KOPT-K1 (cell line): ENCODE measurements around the gene SPATA7.

Experiments
- H3K27ac ChIP-seq: fragments of 200-600 bp; sonication (generic); 2 replicates; pipeline ENCODE4 v1.5.1; 2016; ENCODE audit warnings: antibody characterized with exemption, mild to moderate bottlenecking, low read depth, low read length; ENCODE audit not compliant: poor library complexity, severe bottlenecking
- H3K36me3 ChIP-seq: fragments of 200-600 bp; sonication (generic); 2 replicates; pipeline ENCODE4 v1.5.1; 2017; ENCODE audit warnings: antibody characterized with exemption, mild to moderate bottlenecking, low read length, moderate library complexity; ENCODE audit not compliant: insufficient read depth
- H3K9me3 ChIP-seq: fragments of 200-600 bp; sonication (generic); 2 replicates; pipeline ENCODE4 v1.5.1; 2017; ENCODE audit warnings: antibody characterized with exemption, low read length, mild to moderate bottlenecking; ENCODE audit not compliant: insufficient read depth, poor library complexity, severe bottlenecking

The SPATA7 gene

DNA sequence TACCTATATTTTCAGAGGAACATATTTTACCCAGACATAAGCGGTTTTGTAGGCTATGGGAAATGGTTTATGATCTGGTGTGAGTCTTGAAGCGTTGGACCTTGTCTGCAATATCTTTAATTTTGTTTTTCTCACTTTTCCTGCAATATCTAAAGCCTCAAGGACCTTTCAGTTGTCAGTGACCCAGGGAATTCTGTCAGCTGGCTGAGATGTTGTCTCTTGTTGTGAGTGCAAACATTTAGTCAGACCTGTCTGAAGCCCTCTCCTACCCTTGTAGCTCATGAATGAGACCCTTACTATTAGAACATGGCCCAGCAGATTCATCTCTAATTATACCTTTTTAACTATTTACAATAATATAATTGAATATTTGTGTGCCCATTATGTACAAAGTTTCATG lies 53.6 kb downstream of the SPATA7 start:
- H3K27ac ChIP-seq, result no peak overlapping the region
- H3K36me3 ChIP-seq, result no peaks in the 10 kb centered on the region
- H3K9me3 ChIP-seq, result no peaks in the 10 kb centered on the region

DNA sequence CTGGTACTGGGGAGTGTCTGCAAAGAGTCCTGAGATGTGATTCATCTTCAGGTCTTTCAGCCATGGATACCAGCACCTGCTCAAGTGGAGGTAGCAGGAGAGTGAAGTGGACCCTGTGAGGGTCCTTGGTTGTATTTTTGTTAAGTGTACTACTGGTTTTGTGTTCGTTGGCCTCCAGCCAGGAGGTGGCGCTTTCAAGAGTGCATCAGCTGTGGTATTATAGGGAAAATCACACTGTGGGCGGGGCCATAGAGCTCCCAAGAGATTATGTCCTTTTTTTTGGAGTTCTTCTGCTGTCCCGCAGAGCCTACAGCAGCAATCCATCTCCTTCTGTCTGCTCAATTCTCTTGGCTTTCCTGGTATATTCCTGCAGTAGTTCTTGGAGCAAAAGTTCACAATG lies 66.8 kb downstream of the SPATA7 start:
- Histone ChIP-seq H3K27ac (no peak overlapping the region), H3K36me3 (no peaks in the 10 kb centered on the region), H3K9me3 (no peaks in the 10 kb centered on the region)

DNA sequence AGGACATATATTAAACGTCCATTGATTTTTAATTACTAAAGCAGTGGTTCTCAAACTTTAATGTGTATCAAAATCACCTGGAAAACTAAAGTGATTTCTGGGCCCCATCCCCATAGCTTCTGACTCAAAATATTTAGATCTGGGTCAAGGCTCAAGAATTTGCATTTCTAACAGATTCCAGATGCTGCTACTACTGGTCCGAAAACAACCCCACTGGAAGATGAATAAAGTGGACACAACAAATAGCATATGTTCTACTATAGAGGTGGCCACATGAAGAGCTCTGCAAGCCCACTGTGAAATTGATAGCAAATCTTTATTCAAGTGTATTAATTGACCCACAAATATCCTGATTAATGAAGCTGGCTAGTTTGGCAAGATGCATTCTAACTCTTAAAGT lies 69.4 kb downstream of the SPATA7 start:
- Histone ChIP-seq H3K36me3 (no peaks in the 10 kb centered on the region), H3K9me3 (no peaks in the 10 kb centered on the region), H3K27ac (no peak overlapping the region)

DNA sequence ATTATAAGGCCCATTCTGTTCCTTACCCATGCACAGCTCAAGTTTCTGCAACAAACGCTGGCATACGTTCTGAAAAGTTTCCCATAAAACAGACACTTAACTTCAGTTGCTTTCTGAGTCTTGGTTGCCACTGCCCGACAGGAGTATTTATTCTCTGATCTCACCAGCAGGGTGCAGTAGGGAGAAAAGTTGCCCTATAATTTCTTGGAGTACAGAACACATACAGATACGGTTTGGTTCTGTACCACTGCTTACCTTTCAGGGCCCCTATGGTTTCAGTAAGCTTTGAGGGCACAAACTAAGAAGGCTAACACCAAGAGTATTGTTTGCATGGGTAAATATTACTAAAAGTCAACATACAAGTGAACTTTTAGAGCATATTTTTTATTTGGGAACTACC lies 77.9 kb downstream of the SPATA7 start:
- H3K36me3 ChIP-seq, result no peaks in the 10 kb centered on the region
- no peak overlapping the region for H3K27ac ChIP-seq

DNA sequence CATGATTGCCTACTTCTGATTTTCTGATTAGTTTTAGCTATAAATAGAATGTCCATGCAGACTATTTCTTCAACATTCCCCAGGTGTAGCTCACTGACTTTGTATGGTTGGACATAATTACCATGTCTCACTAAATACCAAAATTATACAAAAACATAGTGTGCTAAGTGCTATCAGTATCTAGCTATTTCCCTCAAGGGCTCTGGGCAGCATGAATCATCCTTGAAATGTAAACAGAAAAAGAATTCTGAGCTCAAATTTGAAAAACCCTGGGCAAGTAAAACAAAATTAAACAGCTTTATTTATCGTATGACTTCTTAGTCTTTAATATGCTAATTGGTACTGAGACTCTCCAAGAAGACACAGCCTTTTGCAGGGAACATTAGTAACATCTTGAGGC lies 82.9 kb downstream of the SPATA7 start:
- no peak overlapping the region for H3K27ac ChIP-seq
- H3K9me3 ChIP-seq, result no peaks in the 10 kb centered on the region
- no peaks in the 10 kb centered on the region for H3K36me3 ChIP-seq

More for the DNA sequence above, 77.9 kb downstream of the SPATA7 start:
- no peaks in the 10 kb centered on the region for H3K9me3 ChIP-seq

DNA sequence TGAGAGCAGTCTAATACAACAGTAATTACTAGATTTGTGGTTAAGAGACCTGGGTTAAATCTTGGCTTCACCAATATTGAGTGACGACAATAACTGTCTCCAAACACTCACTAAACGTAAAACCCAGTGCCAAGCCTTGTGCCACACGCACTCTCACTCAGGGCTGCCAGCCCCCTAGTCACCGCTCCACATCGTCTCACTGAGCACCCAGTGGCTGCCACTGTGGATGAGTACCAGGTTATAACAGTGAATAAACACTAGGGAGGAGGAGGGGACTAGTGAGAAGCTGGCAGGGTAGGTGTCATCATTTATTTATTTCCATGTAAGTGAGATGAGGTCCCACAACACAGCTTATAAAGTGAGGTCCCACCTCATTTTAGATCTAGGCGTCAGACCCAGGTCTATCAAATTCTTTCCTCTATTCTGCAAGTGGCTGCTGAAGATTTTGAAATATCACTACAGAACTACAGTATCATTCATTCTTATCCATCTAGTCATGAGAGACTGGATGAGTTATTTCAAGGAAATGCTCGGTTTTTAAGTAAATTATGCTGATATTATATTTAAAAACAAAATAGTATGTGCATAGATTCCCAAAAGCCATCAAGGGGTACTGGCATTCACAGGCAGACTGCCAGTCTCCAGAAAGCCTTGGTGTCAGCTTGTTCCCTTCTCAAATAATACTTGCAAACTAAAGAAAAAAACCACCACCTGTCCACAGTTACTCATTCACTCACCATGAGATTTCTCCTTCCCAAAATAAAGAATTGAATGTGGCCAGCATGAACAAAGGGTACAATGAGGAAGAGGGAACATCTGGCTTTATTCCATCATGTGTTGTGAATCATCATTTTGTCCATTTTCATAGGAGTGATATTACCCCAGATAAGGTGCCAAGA lies 85.3 kb downstream of the SPATA7 start:
- Histone ChIP-seq H3K27ac (no peak overlapping the region), H3K36me3 (no peaks in the 10 kb centered on the region), H3K9me3 (no peaks in the 10 kb centered on the region)

DNA sequence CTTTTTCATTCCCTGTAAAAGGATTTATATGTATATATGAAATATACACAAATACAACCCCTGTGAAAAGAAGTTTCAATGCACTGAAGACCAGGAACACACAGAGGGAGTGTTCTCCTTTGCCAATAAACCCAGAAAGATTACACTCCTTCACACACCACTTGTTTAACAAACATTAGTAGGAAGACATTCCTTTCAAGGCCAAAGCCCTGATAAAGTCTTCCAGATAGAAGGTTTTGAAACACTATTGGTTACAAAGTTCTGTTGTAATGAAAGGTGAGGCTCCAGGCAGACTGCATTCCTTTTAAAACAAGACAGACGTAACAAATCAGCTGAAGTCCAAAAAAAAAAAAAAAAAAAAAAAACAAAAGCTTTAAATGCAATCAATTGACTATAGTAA lies 88.3 kb downstream of the SPATA7 start:
- H3K36me3 ChIP-seq, result no peaks in the 10 kb centered on the region
- H3K27ac ChIP-seq, result no peak overlapping the region
- no peaks in the 10 kb centered on the region for H3K9me3 ChIP-seq

DNA sequence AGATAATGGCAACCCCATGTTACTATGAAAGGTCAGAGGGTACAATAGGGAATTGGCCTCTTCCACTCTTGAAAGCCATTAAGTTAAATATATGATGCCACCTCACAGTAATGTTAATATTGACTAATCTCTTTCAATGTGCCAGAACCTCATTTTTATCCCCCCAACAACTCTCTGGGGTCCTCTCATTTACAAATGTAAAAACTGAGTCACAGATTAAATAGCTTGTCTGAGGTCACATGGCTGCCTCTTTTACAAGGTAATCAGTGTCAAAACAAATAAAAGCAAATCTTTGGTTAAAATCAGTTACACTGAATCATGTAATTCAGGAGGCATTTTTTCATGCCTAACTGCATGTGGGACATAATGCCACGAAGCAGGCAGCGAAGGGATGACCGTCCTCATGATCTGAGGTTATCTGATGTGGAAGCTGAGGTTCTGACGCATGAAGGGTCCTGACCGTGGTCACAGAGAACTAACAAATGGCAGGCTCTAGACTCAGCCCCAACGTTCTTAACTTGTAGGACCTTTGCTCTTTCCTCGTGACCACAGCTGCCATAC lies 90.8 kb downstream of the SPATA7 start:
- Histone ChIP-seq H3K36me3 (no peaks in the 10 kb centered on the region), H3K27ac (no peak overlapping the region), H3K9me3 (no peaks in the 10 kb centered on the region)

DNA sequence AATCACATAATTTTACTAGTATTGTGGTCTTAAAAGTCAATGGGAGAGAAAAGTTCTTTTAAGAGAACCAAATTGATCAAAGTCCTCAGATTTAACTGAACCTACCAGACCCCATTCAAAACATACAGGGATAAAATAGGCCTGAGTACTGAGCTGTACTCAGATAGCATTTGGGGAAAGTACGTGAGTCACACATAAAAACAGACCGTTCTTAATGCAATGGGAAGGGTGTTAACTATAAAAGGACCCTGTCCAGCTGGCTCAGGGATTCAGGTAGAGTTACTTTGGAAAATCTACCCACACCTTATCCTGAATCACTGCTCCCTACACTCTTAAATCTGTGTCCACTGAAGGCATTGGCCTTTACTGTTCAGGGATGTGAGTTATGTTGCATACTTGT lies 91.4 kb downstream of the SPATA7 start:
- H3K27ac ChIP-seq, result no peak overlapping the region
- H3K36me3 ChIP-seq, result no peaks in the 10 kb centered on the region
- no peaks in the 10 kb centered on the region for H3K9me3 ChIP-seq

DNA sequence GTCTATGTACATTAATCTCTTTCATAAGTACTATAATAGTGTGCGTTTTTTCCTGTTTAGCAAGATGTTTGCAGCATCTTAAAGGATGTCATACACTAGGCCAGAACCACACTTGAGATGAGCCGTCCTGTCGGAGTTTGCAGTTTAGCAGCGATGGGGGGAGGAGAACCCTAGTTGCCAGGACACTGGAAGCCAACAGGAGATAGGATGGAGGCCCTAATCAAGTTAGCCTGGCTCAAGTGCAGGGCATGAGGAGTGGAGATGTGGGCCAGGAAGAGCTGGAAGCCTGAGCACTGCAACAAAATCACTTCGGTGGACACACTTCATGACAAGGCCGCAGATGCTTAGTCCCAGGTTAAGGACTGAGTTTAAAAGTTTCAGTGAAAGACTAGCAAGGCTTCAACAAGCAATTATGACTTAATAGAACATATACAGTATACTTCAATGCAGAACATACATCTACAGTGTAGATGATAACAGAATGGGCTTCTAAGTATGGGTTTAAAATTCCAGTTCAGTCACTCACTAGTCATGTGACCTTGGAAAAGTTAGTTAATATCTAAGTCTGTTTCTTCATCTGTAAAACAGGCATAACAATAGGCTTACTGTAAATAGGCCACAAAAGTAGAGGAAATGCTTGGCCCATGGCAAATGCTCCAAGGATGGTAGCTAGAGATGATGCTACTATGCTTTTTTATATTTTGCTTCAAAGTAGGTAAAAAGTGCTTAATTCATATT lies 92.2 kb downstream of the SPATA7 start:
- no peak overlapping the region for H3K27ac ChIP-seq
- no peaks in the 10 kb centered on the region for H3K9me3 ChIP-seq
- no peaks in the 10 kb centered on the region for H3K36me3 ChIP-seq

DNA sequence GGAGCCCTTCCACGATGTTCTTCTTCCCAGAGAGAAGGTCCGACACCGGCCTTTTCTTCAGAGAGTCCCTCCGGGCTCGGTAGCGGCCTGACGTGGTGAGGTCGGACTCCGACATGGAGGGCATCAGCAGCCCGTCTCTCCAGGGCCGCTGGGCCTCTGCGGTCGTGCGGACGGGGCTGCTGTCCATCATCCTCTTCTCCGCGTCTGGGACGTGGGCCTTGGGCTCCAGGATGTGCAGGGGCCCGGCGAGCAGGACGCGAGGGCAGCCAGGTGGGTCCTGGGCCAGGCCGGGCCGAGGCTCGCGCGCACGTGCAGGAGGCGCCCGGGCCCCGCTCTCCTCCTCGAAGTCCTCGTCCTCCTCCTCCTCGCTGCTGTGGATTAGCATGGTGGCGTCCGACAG lies 93.5 kb downstream of the SPATA7 start:
- no peaks in the 10 kb centered on the region for H3K9me3 ChIP-seq
- H3K36me3 ChIP-seq, result no peaks in the 10 kb centered on the region
- no peak overlapping the region for H3K27ac ChIP-seq

DNA sequence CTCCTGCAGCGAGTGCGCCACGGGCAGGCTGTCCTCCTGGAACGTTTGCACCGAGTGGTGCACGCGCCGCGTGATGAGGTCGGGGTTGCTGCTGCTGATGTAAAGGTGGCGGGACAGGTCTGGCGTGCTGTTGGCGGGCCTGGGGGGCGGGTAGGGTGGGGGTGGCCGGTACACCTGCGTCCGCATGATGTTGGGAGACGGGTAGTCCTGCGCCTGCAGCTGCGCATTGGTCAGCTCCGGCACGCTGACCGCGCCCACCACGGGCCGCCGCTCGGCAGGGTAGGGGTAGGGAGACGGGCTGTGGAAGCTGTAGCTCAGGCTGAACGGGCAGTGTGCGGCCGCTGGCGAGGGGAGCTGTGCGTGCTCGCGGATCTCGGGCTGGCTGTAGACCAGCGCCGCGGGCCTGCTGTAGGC lies 94.1 kb downstream of the SPATA7 start:
- H3K9me3 ChIP-seq, result no peaks in the 10 kb centered on the region
- H3K36me3 ChIP-seq, result no peaks in the 10 kb centered on the region
- H3K27ac ChIP-seq, result no peak overlapping the region

DNA sequence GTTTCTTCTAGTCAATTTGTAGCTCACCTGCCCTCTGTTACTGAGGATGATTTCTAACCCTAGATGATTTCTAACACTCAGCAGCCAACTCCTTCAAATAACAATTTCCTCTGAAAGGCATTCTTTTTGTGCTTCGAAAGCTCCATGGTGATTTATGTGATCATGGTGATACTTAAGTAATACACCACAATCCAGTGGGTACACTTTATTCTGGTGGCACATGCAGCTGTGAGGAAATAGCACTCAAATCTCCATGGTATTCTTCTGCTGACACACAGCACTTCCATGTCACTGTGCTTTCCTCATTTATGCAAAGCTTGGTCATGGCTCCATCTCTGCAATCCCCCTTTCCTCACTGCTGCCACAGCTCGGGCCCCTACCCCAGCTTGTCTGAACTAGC lies 95.6 kb downstream of the SPATA7 start:
- Histone ChIP-seq H3K36me3 (no peaks in the 10 kb centered on the region), H3K27ac (no peak overlapping the region), H3K9me3 (no peaks in the 10 kb centered on the region)

DNA sequence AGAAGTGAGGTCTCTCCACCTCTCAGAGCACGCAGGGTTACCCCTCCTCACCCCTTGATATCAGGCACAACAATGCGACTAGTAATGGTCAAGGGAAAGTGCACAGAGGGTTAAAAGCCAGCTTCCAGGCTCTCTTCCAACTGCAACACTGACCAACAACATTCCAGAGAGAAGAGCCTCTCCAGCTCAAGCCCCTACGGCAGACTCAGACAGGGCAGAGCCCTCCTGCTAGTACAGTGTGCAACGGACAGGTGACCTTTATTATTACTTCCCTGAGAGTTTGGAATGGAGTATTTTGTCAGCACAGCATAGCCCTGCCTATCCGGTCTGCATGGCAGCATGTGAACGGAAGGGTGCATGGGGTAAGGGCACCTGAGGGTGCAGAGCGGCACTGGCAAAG lies 96.3 kb downstream of the SPATA7 start:
- Histone ChIP-seq H3K27ac (no peak overlapping the region), H3K36me3 (no peaks in the 10 kb centered on the region), H3K9me3 (no peaks in the 10 kb centered on the region)

DNA sequence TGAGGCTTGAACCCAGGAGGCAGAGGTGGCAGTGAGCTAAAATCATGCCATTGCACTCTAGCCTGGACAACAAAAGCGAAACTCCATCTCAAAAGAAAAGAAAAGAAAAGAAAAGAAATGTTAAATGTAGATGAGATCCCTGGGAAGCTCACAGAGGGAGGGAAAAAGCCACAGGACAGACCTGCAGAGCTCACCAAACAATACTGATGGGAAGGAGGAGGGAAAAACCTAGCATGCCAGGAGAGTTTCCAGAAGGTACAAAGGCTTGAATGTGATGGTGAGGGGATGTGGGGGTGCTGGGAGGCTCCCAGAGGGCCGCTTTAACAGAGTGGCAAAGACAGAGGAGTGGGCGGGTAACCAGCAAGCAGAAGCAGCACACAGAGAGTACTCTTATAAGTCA lies 97.1 kb downstream of the SPATA7 start:
- Histone ChIP-seq H3K27ac (no peak overlapping the region), H3K36me3 (no peaks in the 10 kb centered on the region)

More for the DNA sequence above, 97.1 kb downstream of the SPATA7 start:
- H3K9me3 ChIP-seq, result no peaks in the 10 kb centered on the region
